ENCODE results near the gene ATP9A.
"Not testable (repeated sequence)": the region's sequence is repeated elsewhere in the genome, so short reads cannot be mapped to it uniquely, and the experiment has no call there.

ATP9A gene

GRCh38 chr20:51796340-51796739, 28.1 kb upstream of the ATP9A start:
- DNase-seq (ENCODE audit: low spot score), result no peak

- no peak for DNase-seq (ENCODE audit: low spot score)
Observed at GRCh38 chr20:51792960-51793359, 24.8 kb upstream of the ATP9A start.

- DNase-seq (ENCODE audit: low spot score), result no peak
Observed at GRCh38 chr20:51791626-51792025, 23.4 kb upstream of the ATP9A start.

GRCh38 chr20:51790256-51790655, 22.1 kb upstream of the ATP9A start:
- no peak for DNase-seq (ENCODE audit: low spot score)

GRCh38 chr20:51789434-51789833, 21.2 kb upstream of the ATP9A start:
- DNase-seq (ENCODE audit: low spot score), result no peak

- DNase-seq (ENCODE audit: low spot score), result no peak
Observed at GRCh38 chr20:51788822-51789221, 20.6 kb upstream of the ATP9A start.

- DNase-seq (ENCODE audit: low spot score), result no peak
Observed at GRCh38 chr20:51784299-51784698, 16.1 kb upstream of the ATP9A start.

- not testable (repeated sequence) for DNase-seq (ENCODE audit: low spot score)
Observed at GRCh38 chr20:51778229-51778759, 10.1 kb upstream of the ATP9A start.

GRCh38 chr20:51775241-51775640, 7.1 kb upstream of the ATP9A start:
- DNase-seq (ENCODE audit: low spot score), result no peak

GRCh38 chr20:51772236-51772635, 4.0 kb upstream of the ATP9A start:
- no peak for DNase-seq (ENCODE audit: low spot score)

GRCh38 chr20:51769976-51770615, 1.9 kb upstream of the ATP9A start:
- no peak for DNase-seq (ENCODE audit: low spot score)

GRCh38 chr20:51768759-51769517, 748 bp upstream of the ATP9A start:
- no peak for DNase-seq (ENCODE audit: low spot score)

GRCh38 chr20:51766994-51767866, 960 bp downstream of the ATP9A start:
- peak; percentile 42 for DNase-seq (ENCODE audit: low spot score)

GRCh38 chr20:51765381-51765780, 2.8 kb downstream of the ATP9A start:
- DNase-seq (ENCODE audit: low spot score), result not testable (repeated sequence)

- DNase-seq (ENCODE audit: low spot score), result no peak
Observed at GRCh38 chr20:51763965-51764602, 4.1 kb downstream of the ATP9A start.

- DNase-seq (ENCODE audit: low spot score), result no peak
Observed at GRCh38 chr20:51760905-51761546, 7.2 kb downstream of the ATP9A start.

GRCh38 chr20:51759769-51760510, 8.2 kb downstream of the ATP9A start:
- DNase-seq (ENCODE audit: low spot score), result no peak

GRCh38 chr20:51758978-51759544, 9.1 kb downstream of the ATP9A start:
- no peak for DNase-seq (ENCODE audit: low spot score)

GRCh38 chr20:51757226-51757625, 11.0 kb downstream of the ATP9A start:
- DNase-seq (ENCODE audit: low spot score), result no peak

GRCh38 chr20:51756653-51757052, 11.5 kb downstream of the ATP9A start:
- DNase-seq (ENCODE audit: low spot score), result no peak
